SK-N-SH (cell line): ENCODE data around the gene C1QL1. TPM values are rescaled to one million over a fixed set of nuclear protein-coding genes. Genes with fewer than 3 reads are reported as not detected.

Experiments
- CTCF ChIA-PET: fragments of 300-600, 350-600 bp; formaldehyde crosslinking; extraction: SDS; loops from one replicate; lab custom pipeline; 2021; lab: Yijun Ruan, JAX
- POLR2A ChIA-PET: fragments of 350-600 bp; sonication (Branson Sonifier 250); formaldehyde crosslinking; extraction: SDS; loops from one replicate; lab custom pipeline; 2020; ENCODE audit warnings: antibody characterized with exemption, inconsistent platforms; lab: Yijun Ruan, JAX
- DNase-seq: peaks from one replicate; pipeline ENCODE4 v3.0.0; 2012
- H2AFZ ChIP-seq: fragments of 200-600 bp; sonication (generic); 2 replicates; pipeline ENCODE4 v1.8.1; 2016; ENCODE audit warnings: antibody characterized with exemption, mild to moderate bottlenecking, low read depth
- H3F3A ChIP-seq: fragments of 200-600 bp; sonication (generic); replicated peaks from 2 replicates; pipeline ENCODE3; 2016; ENCODE audit warnings: antibody characterized with exemption, mild to moderate bottlenecking; ENCODE audit not compliant: insufficient read depth
- H3K27ac ChIP-seq, 2 experiments: fragments of 200-500 bp in 1 of 2; fragments of 200-600 bp in 1 of 2; sonication (Bioruptor generic) in 1 of 2; sonication (generic), shearing (Covaris generic) in 1 of 2; 2 replicates each; pipeline versions ENCODE4 v1.5.1 to v1.6.1; 2014 to 2016; ENCODE audit warnings: low read depth in 2 of 2, inconsistent platforms in 1 of 2, low read length in 1 of 2, mild to moderate bottlenecking in 1 of 2, mixed read lengths in 1 of 2
- H3K27me3 ChIP-seq: fragments of 200-600 bp; sonication (generic), shearing (Covaris generic); 2 replicates; pipeline ENCODE4 v1.6.1; 2016; ENCODE audit warnings: mixed run types; ENCODE audit not compliant: insufficient read depth
- H3K36me3 ChIP-seq, 2 experiments: fragments of 200-500 bp in 1 of 2; fragments of 200-600 bp in 1 of 2; sonication (Bioruptor generic) in 1 of 2; sonication (generic) in 1 of 2; replicated peaks in 1 of 2; 2 replicates each; pipeline versions ENCODE3 to v1.5.1; 2014 to 2016; ENCODE audit warnings: low read length in 1 of 2, mild to moderate bottlenecking in 1 of 2; ENCODE audit not compliant: insufficient read depth in 2 of 2, control insufficient read depth in 1 of 2
- H3K4me1 ChIP-seq, 2 experiments: fragments of 200-500 bp in 1 of 2; fragments of 200-600 bp in 1 of 2; sonication (Bioruptor generic) in 1 of 2; sonication (generic), shearing (Covaris generic) in 1 of 2; 2 replicates each; pipeline versions ENCODE4 v1.5.1 to v1.6.1; 2014 to 2016; ENCODE audit warnings: low read depth in 1 of 2, low read length in 1 of 2, mixed run types in 1 of 2; ENCODE audit not compliant: insufficient read depth in 2 of 2, control insufficient read depth in 1 of 2
- H3K4me2 ChIP-seq: fragments of 200-600 bp; sonication (generic), shearing (Covaris generic); 2 replicates; pipeline ENCODE4 v1.6.1; 2017; ENCODE audit warnings: mixed run types
- H3K4me3 ChIP-seq, 2 experiments: fragments of 200-500 bp in 1 of 2; fragments of 200-600 bp in 1 of 2; sonication (Bioruptor generic) in 1 of 2; sonication (generic), shearing (Covaris generic) in 1 of 2; 2 replicates each; pipeline versions ENCODE4 v1.5.1 to v1.8.1; 2014 to 2016; ENCODE audit warnings: low read depth in 2 of 2, inconsistent platforms in 1 of 2, low read length in 1 of 2, mild to moderate bottlenecking in 1 of 2, mixed read lengths in 1 of 2, moderate library complexity in 1 of 2
- H3K79me2 ChIP-seq: fragments of 200-600 bp; sonication (generic); 2 replicates; pipeline ENCODE4 v1.8.1; 2017; ENCODE audit warnings: mild to moderate bottlenecking; ENCODE audit not compliant: insufficient read depth
- H3K9ac ChIP-seq: fragments of 200-600 bp; sonication (generic); 2 replicates; pipeline ENCODE4 v1.6.1; 2017; ENCODE audit warnings: mixed run types
- H3K9me2 ChIP-seq: fragments of 200-600 bp; sonication (generic); 2 replicates; pipeline ENCODE4 v1.6.1; 2017; ENCODE audit warnings: mixed run types
- H3K9me3 ChIP-seq: fragments of 200-600 bp; sonication (generic); 2 replicates; pipeline ENCODE4 v1.6.1; 2017; ENCODE audit warnings: mixed run types, mild to moderate bottlenecking, moderate library complexity
- H4K20me1 ChIP-seq: fragments of 200-600 bp; sonication (generic); 2 replicates; pipeline ENCODE4 v1.6.1; 2017; ENCODE audit warnings: mild to moderate bottlenecking, mixed run types; ENCODE audit not compliant: insufficient read depth
- EP300 ChIP-seq, 2 experiments: IDR thresholded peaks; 2 replicates each; pipeline versions ENCODE4 v1.4.0 to v1.6.1; 2012; ENCODE audit warnings: borderline replicate concordance in 1 of 2, low read depth in 1 of 2, low read length in 1 of 2
- FOSL2 ChIP-seq: IDR thresholded peaks from 2 replicates; pipeline ENCODE4 v1.4.0; 2012; ENCODE audit warnings: low read depth, mild to moderate bottlenecking, moderate library complexity, borderline replicate concordance
- FOXJ3 ChIP-seq: sonication (generic); formaldehyde crosslinking; IDR thresholded peaks from 2 replicates; pipeline ENCODE4 v1.5.1; 2020; ENCODE audit warnings: mild to moderate bottlenecking, missing genetic modification reagents
- GATA2 ChIP-seq: sonication (generic); formaldehyde crosslinking; IDR thresholded peaks from 2 replicates; pipeline ENCODE4 v1.5.0; 2020; ENCODE audit warnings: mild to moderate bottlenecking, missing genetic modification reagents
- MXI1 ChIP-seq: IDR thresholded peaks from 2 replicates; pipeline ENCODE4 v1.6.1; 2012; ENCODE audit warnings: mild to moderate bottlenecking, low read depth, low read length, improper control_type of control experiment
- NFIC ChIP-seq: IDR thresholded peaks from 2 replicates; pipeline ENCODE4 v1.4.0; 2012; ENCODE audit warnings: borderline replicate concordance
- PBX3 ChIP-seq: IDR thresholded peaks from 2 replicates; pipeline ENCODE4; 2012
- RFX5 ChIP-seq: IDR thresholded peaks from 2 replicates; pipeline ENCODE4 v1.6.1; 2012; ENCODE audit warnings: mild to moderate bottlenecking, improper control_type of control experiment, low read length
- SMC3 ChIP-seq: IDR thresholded peaks from 2 replicates; pipeline ENCODE4 v1.6.1; 2012; ENCODE audit warnings: low read depth, low read length, improper control_type of control experiment
- TEAD4 ChIP-seq: IDR thresholded peaks from 2 replicates; pipeline ENCODE4 v1.4.0; 2012; ENCODE audit warnings: mild to moderate bottlenecking, borderline replicate concordance; ENCODE audit not compliant: insufficient read depth
- WGBS: methylation state at CpG from one replicate; pipeline ENCODE4 v1.1.6; 2017; ENCODE audit warnings: low lambda C conversion rate; 5-methylcytosine and 5-hydroxymethylcytosine counted together
- polyA plus RNA-seq, 3 experiments: library from polyadenylated mRNA; depleted of rRNA; stranded (reverse); fragments of >200 nt; gene quantifications; 2 replicates each; pipeline ENCODE4 v1.2.3, GENCODE V29; 2012
- TF ChIP-seq, protein P1 (sequence below): fragments of 150-350 bp; IDR thresholded peaks from 2 replicates; pipeline ENCODE4 v1.6.1; 2016; ENCODE audit warnings: mild to moderate bottlenecking, low read depth, low read length

C1QL1 gene
- polyA plus RNA-seq, 1 of the 3 experiments (the other 2 are of a cell fraction): 11.9 TPM

- TF ChIP-seq FOXJ3 (CRISPR knock-in tag) (no peak), MXI1 (no peak), GATA2 (no peak)
Observed at GRCh38 chr17:44926821-44927525, 41.1 kb downstream of the C1QL1 start (continued).

GRCh38 chr17:44925731-44926697, 42.1 kb downstream of the C1QL1 start:
- POLR2A ChIA-PET: no interaction called here
- Histone ChIP-seq H2AFZ (no peak overlapping the region), H3K79me2 (no peaks in the 10 kb centered on the region; the same call in 1 of the 2 replicates), H3K4me2 (no peak overlapping the region), H3K9me3 (no peaks in the 10 kb centered on the region), H4K20me1 (no peaks in the 10 kb centered on the region), H3K4me3 (no peak overlapping the region), H3K27me3 (no peaks in the 10 kb centered on the region), H3K36me3 (peaks cover 7 to 32% of the 10 kb centered on the region in 2 experiments), H3F3A (peaks cover 7% of the 10 kb centered on the region), H3K9me2 (no peaks in the 10 kb centered on the region), H3K27ac (no peak overlapping the region), H3K9ac (no peak overlapping the region), H3K4me1 (peaks cover 0 to 36% of the 10 kb centered on the region in 2 experiments; a peak in 1 of 4 replicates)
- 94% methylated on average over 16 of the region's 18 CpGs for WGBS
- no peak for DNase-seq
- CTCF ChIA-PET: interaction anchor here (0.7 to 17.2 kb wide), 9 partner anchors 11 to 345 kb away, joined by 3 to 433 read pairs (median 4); partner anchors contain the start of genes ACBD4 and PLCD3
- TF ChIP-seq, protein P1, sequence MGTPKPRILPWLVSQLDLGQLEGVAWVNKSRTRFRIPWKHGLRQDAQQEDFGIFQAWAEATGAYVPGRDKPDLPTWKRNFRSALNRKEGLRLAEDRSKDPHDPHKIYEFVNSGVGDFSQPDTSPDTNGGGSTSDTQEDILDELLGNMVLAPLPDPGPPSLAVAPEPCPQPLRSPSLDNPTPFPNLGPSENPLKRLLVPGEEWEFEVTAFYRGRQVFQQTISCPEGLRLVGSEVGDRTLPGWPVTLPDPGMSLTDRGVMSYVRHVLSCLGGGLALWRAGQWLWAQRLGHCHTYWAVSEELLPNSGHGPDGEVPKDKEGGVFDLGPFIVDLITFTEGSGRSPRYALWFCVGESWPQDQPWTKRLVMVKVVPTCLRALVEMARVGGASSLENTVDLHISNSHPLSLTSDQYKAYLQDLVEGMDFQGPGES: no peak
- TF ChIP-seq SMC3: no peak
- TF ChIP-seq TEAD4: no peak
- no peak for TF ChIP-seq NFIC
- no peak for TF ChIP-seq FOSL2
- TF ChIP-seq PBX3: no peak
- no peak for TF ChIP-seq EP300 (IDR thresholded peaks at IDR 0.05; ENCODE audit: borderline replicate concordance in 1 of 2, low read depth in 1 of 2, low read length in 1 of 2)
- no peak for TF ChIP-seq RFX5
